K562 (cell line): ENCODE data around the gene CALML6.

Source experiments
- CHCHD3 ChIP-seq: fragments of 250-450 bp; sonication (Bioruptor Pico); IDR thresholded peaks from 2 replicates; pipeline ENCODE4 v2.1.2; 2022; ENCODE audit warnings: mild to moderate bottlenecking
- GABPA ChIP-seq: fragments of 200-800 bp; sonication (Bioruptor generic); conservative IDR thresholded peaks from 2 replicates; pipeline ENCODE4 v1.6.1; 2016; ENCODE audit warnings: low read depth, missing genetic modification characterization, missing compliant biosample characterization
- HDAC6 ChIP-seq: IDR thresholded peaks from 2 replicates; pipeline ENCODE4 v1.6.1; 2012; ENCODE audit warnings: low read depth, mild to moderate bottlenecking, control low read depth, inconsistent platforms, low read length, moderate library complexity
- NFRKB ChIP-seq: fragments of 450-650 bp; IDR thresholded peaks from 2 replicates; pipeline ENCODE4 v1.6.1; 2016; ENCODE audit warnings: low read depth
- POLR2A ChIP-seq: fragments of 450-650 bp; conservative IDR thresholded peaks from 2 replicates; pipeline ENCODE4 v1.6.1; 2016
- POLR2AphosphoS5 ChIP-seq: IDR thresholded peaks from 2 replicates; pipeline ENCODE4 v1.6.1; 2011; ENCODE audit warnings: mild to moderate bottlenecking, low read depth, low read length, moderate library complexity; ENCODE audit not compliant: control insufficient read depth, insufficient read depth
- SETDB1 ChIP-seq: IDR thresholded peaks from one replicate; pipeline ENCODE4 v1.6.1; 2012; ENCODE audit warnings: low read length, control low read depth, inconsistent platforms
- ZNF232 ChIP-seq: sonication (generic); formaldehyde crosslinking; IDR thresholded peaks from 2 replicates; pipeline ENCODE4 v1.8.0; 2022; ENCODE audit warnings: mild to moderate bottlenecking, missing genetic modification reagents
- TF ChIP-seq, protein P1 (sequence below): fragments of 450-650 bp; IDR thresholded peaks from 2 replicates; pipeline ENCODE4 v1.7.1; 2018; ENCODE audit warnings: mild to moderate bottlenecking, low read depth; ENCODE audit not compliant: partially characterized antibody

DNA sequence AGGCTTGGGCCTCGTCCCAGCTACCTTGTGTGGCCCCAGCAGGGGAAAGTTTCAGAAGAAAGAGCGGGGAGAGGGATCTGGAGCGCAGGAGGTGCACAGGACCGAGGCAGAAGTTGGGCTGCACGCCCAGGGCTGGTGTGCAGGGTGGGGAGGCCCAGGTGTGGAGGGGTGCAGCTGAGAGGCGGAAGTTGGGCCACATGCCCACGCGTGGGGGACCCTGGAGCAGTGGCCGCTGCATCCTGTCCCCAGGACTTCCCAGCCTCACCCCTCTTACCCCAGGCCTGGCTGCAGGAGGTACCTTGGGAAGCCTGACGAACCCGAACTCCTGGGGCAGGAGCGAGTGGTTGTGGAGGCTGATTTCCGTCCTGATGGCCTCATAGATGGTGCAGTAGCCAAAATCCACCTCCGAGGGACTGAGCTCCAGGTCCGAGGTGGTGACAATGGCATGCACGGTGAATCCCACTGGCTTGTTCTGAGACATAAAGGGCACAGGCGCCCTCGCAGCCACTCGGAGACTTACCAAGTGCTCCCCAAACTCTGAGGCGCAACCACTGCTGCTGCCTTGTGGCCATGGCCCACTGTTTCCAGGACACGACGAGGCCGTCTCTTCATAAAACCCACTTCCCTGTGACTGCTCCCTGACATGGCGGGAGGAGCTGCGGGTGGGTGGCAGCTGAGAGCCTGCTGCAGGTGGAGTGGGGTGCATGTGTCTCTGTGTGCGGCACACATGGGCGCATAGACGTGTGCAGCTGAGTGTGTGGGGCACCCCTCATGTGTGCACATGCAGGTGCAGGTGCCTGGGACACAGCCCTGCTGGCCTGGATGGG, 24.4 kb downstream of the CALML6 start:
- TF ChIP-seq ZNF232 (CRISPR knock-in tag) (no peak), NFRKB (no peak), POLR2A (no peak), GABPA (tag) (no peak), SETDB1 (no peak), CHCHD3 (CRISPR knock-in tag) (no peak), HDAC6 (no peak), POLR2AphosphoS5 (no peak)
- TF ChIP-seq, protein P1, sequence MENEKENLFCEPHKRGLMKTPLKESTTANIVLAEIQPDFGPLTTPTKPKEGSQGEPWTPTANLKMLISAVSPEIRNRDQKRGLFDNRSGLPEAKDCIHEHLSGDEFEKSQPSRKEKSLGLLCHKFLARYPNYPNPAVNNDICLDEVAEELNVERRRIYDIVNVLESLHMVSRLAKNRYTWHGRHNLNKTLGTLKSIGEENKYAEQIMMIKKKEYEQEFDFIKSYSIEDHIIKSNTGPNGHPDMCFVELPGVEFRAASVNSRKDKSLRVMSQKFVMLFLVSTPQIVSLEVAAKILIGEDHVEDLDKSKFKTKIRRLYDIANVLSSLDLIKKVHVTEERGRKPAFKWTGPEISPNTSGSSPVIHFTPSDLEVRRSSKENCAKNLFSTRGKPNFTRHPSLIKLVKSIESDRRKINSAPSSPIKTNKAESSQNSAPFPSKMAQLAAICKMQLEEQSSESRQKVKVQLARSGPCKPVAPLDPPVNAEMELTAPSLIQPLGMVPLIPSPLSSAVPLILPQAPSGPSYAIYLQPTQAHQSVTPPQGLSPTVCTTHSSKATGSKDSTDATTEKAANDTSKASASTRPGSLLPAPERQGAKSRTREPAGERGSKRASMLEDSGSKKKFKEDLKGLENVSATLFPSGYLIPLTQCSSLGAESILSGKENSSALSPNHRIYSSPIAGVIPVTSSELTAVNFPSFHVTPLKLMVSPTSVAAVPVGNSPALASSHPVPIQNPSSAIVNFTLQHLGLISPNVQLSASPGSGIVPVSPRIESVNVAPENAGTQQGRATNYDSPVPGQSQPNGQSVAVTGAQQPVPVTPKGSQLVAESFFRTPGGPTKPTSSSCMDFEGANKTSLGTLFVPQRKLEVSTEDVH = no peak
